ENCODE data around the gene ARHGEF7.

Gene ARHGEF7

GRCh38 chr13:111317571-111318345 is 202.6 kb downstream of the ARHGEF7 start:
- Histone ChIP-seq H3K27me3 (replicated peaks; ENCODE audit: control insufficient read depth, insufficient read depth, low read length) (peaks cover 3% of the 10 kb centered on the region), H3K4me1 (ENCODE audit: control insufficient read depth, insufficient read depth, low read length) (no peaks in the 10 kb centered on the region), H3K9ac (ENCODE audit: low read length) (no peak overlapping the region), H3K36me3 (ENCODE audit: control insufficient read depth, insufficient read depth, low read length, severe bottlenecking) (peaks cover 18% of the 10 kb centered on the region), H3K4me3 (ENCODE audit: low read length) (no peak overlapping the region), H3K9me3 (ENCODE audit: control insufficient read depth, low read length) (peaks cover 4% of the 10 kb centered on the region)
- DNase-seq (ENCODE audit: low read depth) = no peak

DNA sequence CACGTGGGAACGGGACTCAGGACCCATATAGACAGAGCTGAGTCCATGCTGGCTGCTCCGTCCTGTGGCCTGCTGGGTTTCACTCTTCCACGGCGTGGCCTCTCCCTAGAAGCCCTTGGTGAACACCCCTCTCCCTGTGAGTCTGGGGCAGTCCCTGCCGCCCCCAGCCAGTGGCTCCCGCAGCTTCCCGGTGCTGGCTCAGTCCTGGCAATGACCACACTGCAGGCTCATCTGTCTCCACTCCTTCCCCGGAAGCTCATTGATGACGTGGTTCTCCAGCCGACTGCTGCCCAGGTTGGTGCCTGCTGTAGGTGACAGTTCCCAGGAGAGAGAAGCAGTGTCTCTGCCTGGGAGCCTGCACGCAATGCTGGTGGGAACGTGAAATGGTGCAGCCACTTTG is 203.3 kb downstream of the ARHGEF7 start:
- Histone ChIP-seq H3K36me3 (ENCODE audit: control insufficient read depth, insufficient read depth, low read length, severe bottlenecking) (peaks cover 12% of the 10 kb centered on the region), H3K27me3 (replicated peaks; ENCODE audit: control insufficient read depth, insufficient read depth, low read length) (peaks cover 3% of the 10 kb centered on the region), H3K4me3 (ENCODE audit: low read length) (no peak overlapping the region), H3K9me3 (ENCODE audit: control insufficient read depth, low read length) (no peaks in the 10 kb centered on the region), H3K4me1 (ENCODE audit: control insufficient read depth, insufficient read depth, low read length) (no peaks in the 10 kb centered on the region), H3K9ac (ENCODE audit: low read length) (no peak overlapping the region)
- DNase-seq (ENCODE audit: low read depth) = no peak

- no peak overlapping the region for H3K9ac ChIP-seq (ENCODE audit: low read length)
- H3K27me3 ChIP-seq (replicated peaks; ENCODE audit: control insufficient read depth, insufficient read depth, low read length) = peaks cover 9% of the 10 kb centered on the region
- no peaks in the 10 kb centered on the region for H3K4me1 ChIP-seq (ENCODE audit: control insufficient read depth, insufficient read depth, low read length)
- DNase-seq (ENCODE audit: low read depth) = no peak
- no peak overlapping the region for H3K4me3 ChIP-seq (ENCODE audit: low read length)
- H3K36me3 ChIP-seq (ENCODE audit: control insufficient read depth, insufficient read depth, low read length, severe bottlenecking) = peaks cover 12% of the 10 kb centered on the region
- no peaks in the 10 kb centered on the region for H3K9me3 ChIP-seq (ENCODE audit: control insufficient read depth, low read length)
Measured at GRCh38 chr13:111319521-111319920, 204.4 kb downstream of the ARHGEF7 start.

GRCh38 chr13:111319998-111320911 is 205.1 kb downstream of the ARHGEF7 start, which contains the start of gene TEX29:
Gene TEX29 (plus strand): TSS chr13:111320642. CDS start chr13:111320891, 249 bp downstream.
- H3K36me3 ChIP-seq (ENCODE audit: control insufficient read depth, insufficient read depth, low read length, severe bottlenecking) = peaks cover 12% of the 10 kb centered on the region
- H3K4me1 ChIP-seq (ENCODE audit: control insufficient read depth, insufficient read depth, low read length) = no peaks in the 10 kb centered on the region

DNA sequence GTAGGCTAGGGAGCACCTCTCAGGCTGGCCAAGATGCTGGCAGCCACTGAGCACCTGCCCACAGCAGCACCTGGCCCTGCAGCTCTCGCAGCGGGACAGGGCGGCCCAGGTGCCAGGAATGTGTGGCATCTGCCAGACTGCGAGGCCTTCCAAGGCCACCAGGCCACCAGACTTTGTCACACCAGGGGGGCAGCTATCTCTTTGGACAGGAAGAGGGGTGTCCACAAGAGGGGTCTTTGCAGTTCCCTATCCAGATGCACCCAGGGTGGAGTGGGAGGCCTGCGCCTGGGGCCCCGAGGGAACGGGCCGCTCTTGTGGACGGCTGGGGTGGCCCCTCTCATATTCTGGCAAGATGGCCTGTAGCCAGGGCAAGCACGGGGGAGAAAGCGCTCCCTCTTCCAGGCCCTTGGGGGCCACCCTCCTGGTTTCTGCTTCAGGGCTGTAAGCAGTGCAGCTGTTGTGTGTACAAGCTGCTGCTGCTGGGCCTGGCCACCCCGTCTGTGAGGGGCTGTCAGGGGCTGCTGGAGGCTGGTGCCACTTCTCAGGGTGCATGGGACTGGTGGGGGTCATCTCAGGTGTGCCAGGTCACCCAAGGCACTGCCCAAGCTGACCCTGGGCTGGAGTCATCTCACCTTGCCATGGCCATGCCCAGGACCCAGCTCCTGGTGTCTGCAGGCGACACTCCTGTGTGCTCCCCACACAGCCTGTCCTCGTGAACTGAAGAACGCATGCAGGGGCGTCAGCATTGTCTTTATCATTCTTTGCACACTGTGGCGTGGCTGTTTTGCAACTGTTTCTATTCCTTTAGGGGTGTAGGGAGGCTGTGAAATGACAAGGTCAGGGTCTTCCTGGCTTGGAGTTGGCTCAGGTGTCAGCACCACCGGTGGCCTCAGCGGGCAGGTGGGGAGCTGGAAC is 207.1 kb downstream of the ARHGEF7 start:
- H3K4me3 ChIP-seq (ENCODE audit: low read length) = no peak overlapping the region
- DNase-seq (ENCODE audit: low read depth) = no peak
- H3K9me3 ChIP-seq (ENCODE audit: control insufficient read depth, low read length) = no peaks in the 10 kb centered on the region
- peaks cover 21% of the 10 kb centered on the region for H3K27me3 ChIP-seq (replicated peaks; ENCODE audit: control insufficient read depth, insufficient read depth, low read length)
- no peaks in the 10 kb centered on the region for H3K4me1 ChIP-seq (ENCODE audit: control insufficient read depth, insufficient read depth, low read length)
- no peaks in the 10 kb centered on the region for H3K36me3 ChIP-seq (ENCODE audit: control insufficient read depth, insufficient read depth, low read length, severe bottlenecking)
- H3K9ac ChIP-seq (ENCODE audit: low read length) = no peak overlapping the region

More at GRCh38 chr13:111319998-111320911, 205.1 kb downstream of the ARHGEF7 start, which contains the start of gene TEX29:
- Histone ChIP-seq H3K4me3 (ENCODE audit: low read length) (no peak within 1 kb of the TSS), H3K27me3 (replicated peaks; ENCODE audit: control insufficient read depth, insufficient read depth, low read length) (peaks cover 16% of the 10 kb centered on the region), H3K9me3 (ENCODE audit: control insufficient read depth, low read length) (no peaks in the 10 kb centered on the region), H3K9ac (ENCODE audit: low read length) (no peak within 1 kb of the TSS)
- DNase-seq (ENCODE audit: low read depth) = no peak

DNA sequence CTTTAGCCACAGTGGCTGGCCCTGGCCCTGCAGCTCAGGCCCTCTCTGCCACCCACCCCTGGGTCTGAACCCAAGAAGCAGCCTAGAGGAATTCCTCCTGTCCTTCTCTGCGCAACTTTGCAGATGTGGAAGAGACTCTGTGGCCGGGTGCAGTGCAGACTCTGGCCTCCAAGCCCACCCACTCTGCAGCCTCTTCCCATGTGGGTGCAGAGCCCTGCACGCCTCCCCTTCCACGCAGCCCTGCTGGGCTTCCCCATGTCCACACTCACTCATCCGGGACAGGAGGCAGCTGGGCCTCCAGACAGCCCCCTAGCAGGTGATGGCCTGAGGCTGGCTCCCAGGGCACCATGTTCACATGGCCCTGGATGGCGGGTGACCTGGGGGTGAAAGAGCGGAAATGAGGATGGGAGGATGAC is 207.8 kb downstream of the ARHGEF7 start:
- Histone ChIP-seq H3K4me3 (ENCODE audit: low read length) (no peak overlapping the region), H3K9ac (ENCODE audit: low read length) (no peak overlapping the region), H3K4me1 (ENCODE audit: control insufficient read depth, insufficient read depth, low read length) (no peaks in the 10 kb centered on the region), H3K36me3 (ENCODE audit: control insufficient read depth, insufficient read depth, low read length, severe bottlenecking) (no peaks in the 10 kb centered on the region), H3K9me3 (ENCODE audit: control insufficient read depth, low read length) (no peaks in the 10 kb centered on the region), H3K27me3 (replicated peaks; ENCODE audit: control insufficient read depth, insufficient read depth, low read length) (peaks cover 21% of the 10 kb centered on the region)
- no peak for DNase-seq (ENCODE audit: low read depth)

- no peaks in the 10 kb centered on the region for H3K4me1 ChIP-seq (ENCODE audit: control insufficient read depth, insufficient read depth, low read length)
- no peak overlapping the region for H3K4me3 ChIP-seq (ENCODE audit: low read length)
- H3K9ac ChIP-seq (ENCODE audit: low read length) = no peak overlapping the region
- H3K27me3 ChIP-seq (replicated peaks; ENCODE audit: control insufficient read depth, insufficient read depth, low read length) = peaks cover 21% of the 10 kb centered on the region
- H3K36me3 ChIP-seq (ENCODE audit: control insufficient read depth, insufficient read depth, low read length, severe bottlenecking) = no peaks in the 10 kb centered on the region
- H3K9me3 ChIP-seq (ENCODE audit: control insufficient read depth, low read length) = no peaks in the 10 kb centered on the region
- DNase-seq (ENCODE audit: low read depth) = no peak
Measured at GRCh38 chr13:111323549-111323948, 208.4 kb downstream of the ARHGEF7 start.

GRCh38 chr13:111323950-111324651 is 209.0 kb downstream of the ARHGEF7 start:
- H3K4me1 ChIP-seq (ENCODE audit: control insufficient read depth, insufficient read depth, low read length) = no peaks in the 10 kb centered on the region
- H3K9me3 ChIP-seq (ENCODE audit: control insufficient read depth, low read length) = no peaks in the 10 kb centered on the region
- no peak overlapping the region for H3K9ac ChIP-seq (ENCODE audit: low read length)
- H3K36me3 ChIP-seq (ENCODE audit: control insufficient read depth, insufficient read depth, low read length, severe bottlenecking) = no peaks in the 10 kb centered on the region
- DNase-seq (ENCODE audit: low read depth) = no peak
- H3K4me3 ChIP-seq (ENCODE audit: low read length) = no peak overlapping the region
- H3K27me3 ChIP-seq (replicated peaks; ENCODE audit: control insufficient read depth, insufficient read depth, low read length) = peaks cover 21% of the 10 kb centered on the region

DNA sequence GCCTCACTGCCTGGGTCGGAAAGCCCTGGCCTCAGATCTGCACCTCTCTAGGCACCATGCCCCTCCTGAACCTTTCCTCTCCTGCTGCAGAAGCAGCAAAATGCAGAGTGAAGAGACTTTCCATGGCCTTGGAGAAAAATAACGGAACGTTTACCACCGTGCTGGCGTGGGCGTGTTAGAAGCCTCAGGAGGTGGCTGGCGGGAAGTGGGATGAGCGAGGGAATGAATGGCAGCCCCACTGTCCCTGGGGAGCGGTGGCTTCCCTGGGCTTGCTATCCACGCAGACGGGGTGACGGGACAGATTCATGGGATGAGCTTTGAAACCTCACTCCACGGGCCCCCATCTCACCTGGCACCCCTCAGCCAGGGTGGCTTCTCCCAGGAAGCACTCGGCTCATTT is 209.6 kb downstream of the ARHGEF7 start:
- H3K36me3 ChIP-seq (ENCODE audit: control insufficient read depth, insufficient read depth, low read length, severe bottlenecking) = no peaks in the 10 kb centered on the region
- DNase-seq (ENCODE audit: low read depth) = no peak
- H3K9ac ChIP-seq (ENCODE audit: low read length) = no peak overlapping the region

GRCh38 chr13:111325146-111325890 is 210.2 kb downstream of the ARHGEF7 start:
- no peaks in the 10 kb centered on the region for H3K36me3 ChIP-seq (ENCODE audit: control insufficient read depth, insufficient read depth, low read length, severe bottlenecking)
- no peaks in the 10 kb centered on the region for H3K9me3 ChIP-seq (ENCODE audit: control insufficient read depth, low read length)
- no peak overlapping the region for H3K4me3 ChIP-seq (ENCODE audit: low read length)
- H3K27me3 ChIP-seq (replicated peaks; ENCODE audit: control insufficient read depth, insufficient read depth, low read length) = peaks cover 21% of the 10 kb centered on the region
- H3K4me1 ChIP-seq (ENCODE audit: control insufficient read depth, insufficient read depth, low read length) = no peaks in the 10 kb centered on the region
- DNase-seq (ENCODE audit: low read depth) = no peak
- no peak overlapping the region for H3K9ac ChIP-seq (ENCODE audit: low read length)

More for the DNA sequence above, 209.6 kb downstream of the ARHGEF7 start:
- H3K4me3 ChIP-seq (ENCODE audit: low read length) = no peak overlapping the region
- H3K4me1 ChIP-seq (ENCODE audit: control insufficient read depth, insufficient read depth, low read length) = no peaks in the 10 kb centered on the region
- H3K9me3 ChIP-seq (ENCODE audit: control insufficient read depth, low read length) = no peaks in the 10 kb centered on the region
- peaks cover 21% of the 10 kb centered on the region for H3K27me3 ChIP-seq (replicated peaks; ENCODE audit: control insufficient read depth, insufficient read depth, low read length)

All from adipocyte (in vitro differentiated cells).